Dermis microvascular lymphatic vessel endothelial cell (primary cell): ENCODE results near the gene RNF41. TPM values are rescaled to one million over a fixed set of nuclear protein-coding genes. Genes with fewer than 3 reads are reported as not detected.

ENCODE experiments used
- DNase-seq, 2 donors: peaks; one replicate each; pipeline versions ENCODE4 v3.0.0 to v3.0.0-alpha.2; 2010; ENCODE audit warnings: low read depth in 2 of 2
- total RNA-seq: library from RNA; depleted of rRNA; stranded (reverse); fragments of >200 nt; gene quantifications from 2 replicates; pipeline ENCODE4 v1.2.1, GENCODE V29; 2014

The RNF41 gene
- total RNA-seq, 1 donor from 2014 or later: 61.4 TPM

DNA sequence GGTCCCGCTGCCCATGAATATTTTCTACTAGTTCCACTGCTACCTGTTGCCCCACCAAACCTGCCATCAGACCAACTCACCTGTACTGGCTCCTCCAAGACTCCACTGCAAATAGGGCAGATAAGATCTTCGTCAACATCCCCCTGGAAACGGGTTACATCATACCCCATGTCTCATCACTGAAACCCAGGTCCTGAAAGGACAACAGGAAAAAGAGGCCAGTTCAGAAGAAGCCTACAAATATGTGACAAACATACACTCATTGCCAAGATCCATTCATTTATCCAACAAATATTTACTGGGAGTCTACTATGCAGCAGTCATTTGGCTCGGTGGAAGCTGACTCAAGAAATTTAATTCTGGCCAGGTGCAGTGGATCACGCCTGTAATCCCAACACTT, 7.8 kb downstream of the RNF41 start:
- DNase-seq: no peak

DNA sequence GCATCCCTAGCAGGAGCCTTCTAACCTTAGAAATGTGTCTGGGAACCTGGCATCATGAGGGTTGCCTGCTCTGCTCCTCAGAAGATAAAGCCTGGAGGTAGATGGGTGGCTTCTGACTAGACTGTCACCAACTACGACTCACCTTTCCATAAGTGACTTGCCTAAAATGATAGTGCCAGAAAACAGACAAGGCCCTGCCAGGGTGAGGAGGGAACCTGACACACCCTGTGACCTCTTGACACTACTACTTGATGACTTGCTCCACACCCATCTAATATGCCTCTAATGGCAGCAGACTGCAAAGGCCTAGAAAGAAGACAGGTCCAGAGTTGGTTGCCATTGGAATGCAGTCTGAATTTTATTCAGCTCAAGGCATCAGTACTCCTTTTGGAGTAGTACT, 9.4 kb downstream of the RNF41 start:
- no peak for DNase-seq

DNA sequence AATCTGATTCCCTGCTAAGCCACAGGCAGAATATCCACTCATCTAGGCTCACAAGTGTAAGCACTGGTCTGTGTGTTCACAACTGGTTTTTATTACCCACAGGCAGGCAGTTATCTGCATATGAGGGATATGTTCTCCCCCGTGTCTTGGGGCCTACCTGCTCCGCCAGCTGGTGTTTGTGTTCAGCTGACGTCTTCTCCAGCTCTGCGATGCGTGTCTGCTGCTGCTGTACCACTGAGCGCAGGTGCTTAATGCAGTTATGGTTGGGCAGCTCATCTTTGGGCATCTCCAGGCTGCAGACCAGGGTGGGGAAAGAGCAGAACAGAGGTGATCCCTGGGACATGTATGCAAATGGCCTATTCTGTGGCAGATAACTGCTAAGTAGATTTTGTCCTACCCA, 13.7 kb downstream of the RNF41 start:
- DNase-seq: no peak

DNA sequence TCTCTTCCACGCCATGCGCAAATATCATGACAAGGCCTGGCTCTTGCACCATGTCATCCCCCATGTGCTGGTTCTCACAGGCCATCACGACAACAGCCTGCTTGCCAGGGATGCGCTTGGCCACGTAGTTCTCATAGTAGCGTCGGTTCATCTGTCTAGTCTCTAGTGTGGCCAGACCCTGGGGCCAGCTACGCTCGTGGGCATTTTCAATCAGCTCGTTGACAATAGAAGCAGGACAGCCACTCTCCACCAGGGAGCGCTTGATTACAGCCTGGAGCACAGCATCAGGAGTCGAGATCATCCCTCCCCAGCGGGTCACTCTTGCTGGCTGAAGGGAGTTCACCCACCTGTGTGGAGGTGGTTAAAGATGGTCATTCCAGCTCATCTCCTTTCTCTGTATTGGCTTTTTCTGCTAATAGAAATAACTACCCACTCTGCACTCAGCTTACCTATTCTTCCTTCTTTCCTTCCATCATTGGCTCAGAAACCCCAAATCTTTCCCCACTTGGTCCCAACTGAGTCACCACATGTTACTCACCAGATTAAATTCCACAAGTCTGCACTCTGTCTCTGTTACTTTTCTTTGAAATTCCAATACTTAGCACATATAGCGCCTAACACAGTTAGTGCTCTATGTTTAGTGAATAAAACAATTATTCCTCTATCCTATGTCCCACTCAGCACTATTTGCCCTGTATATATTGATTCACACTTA, 15.1 kb downstream of the RNF41 start:
- DNase-seq: peak; percentile 41 to 70

DNA sequence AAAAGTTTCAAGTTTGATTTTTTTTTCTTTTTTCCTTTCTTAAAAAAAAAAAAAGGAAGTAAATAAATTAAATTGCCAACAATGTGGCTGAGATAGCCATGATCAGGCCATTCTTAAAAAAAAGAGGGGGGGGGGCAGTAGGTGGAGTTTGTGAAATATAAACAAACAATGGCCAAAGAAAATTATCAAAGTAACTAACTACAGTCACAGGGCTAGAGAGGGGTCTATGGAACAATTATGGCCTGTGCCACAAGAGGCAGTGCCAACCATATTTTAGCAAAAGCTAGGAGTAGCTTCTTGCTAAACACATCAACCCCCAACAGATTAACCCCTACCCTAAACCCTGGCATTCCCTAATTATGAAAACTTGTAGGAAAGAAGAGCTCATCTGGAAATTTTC, 16.3 kb downstream of the RNF41 start:
- DNase-seq: peak in 1 of 2 donors; percentile 10

DNA sequence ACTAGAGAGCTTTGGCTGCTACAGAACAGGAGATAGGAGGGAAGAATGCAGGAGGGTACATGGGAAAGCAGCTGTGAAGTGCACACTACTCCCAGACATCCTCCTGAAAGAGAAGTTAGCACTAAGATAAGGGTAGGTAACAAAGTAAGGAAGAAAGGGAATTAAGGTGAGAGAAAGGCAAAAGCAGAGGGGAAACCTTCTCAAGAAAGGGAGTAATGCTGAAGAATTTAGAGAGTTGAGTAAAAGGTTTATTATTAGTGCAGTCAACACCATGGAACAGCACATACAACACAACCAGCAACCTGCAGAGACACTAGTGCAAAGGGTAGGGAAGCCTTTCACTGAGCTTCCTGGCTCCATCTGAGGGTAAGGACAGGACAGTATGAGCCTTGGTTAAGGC, 17.4 kb downstream of the RNF41 start:
- no peak for DNase-seq

DNA sequence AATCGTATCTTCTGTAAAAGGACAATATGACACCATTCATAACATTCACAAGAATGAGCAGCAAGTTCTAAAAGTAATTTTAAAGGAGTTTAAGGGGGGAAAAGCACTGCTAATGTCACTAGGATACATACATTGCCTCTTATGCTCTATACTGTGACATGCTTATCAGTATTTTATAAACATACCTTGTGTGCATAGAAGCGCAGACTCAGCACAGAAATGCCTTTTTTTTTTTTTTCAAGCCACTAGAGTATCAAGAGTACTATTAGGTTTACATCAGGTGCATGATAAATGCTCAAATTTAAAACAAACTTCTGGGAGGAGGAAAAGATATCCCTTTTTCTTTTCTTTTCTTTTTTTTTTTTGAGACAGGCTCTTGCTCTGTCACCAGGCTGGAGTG, 18.9 kb downstream of the RNF41 start:
- no peak for DNase-seq

DNA sequence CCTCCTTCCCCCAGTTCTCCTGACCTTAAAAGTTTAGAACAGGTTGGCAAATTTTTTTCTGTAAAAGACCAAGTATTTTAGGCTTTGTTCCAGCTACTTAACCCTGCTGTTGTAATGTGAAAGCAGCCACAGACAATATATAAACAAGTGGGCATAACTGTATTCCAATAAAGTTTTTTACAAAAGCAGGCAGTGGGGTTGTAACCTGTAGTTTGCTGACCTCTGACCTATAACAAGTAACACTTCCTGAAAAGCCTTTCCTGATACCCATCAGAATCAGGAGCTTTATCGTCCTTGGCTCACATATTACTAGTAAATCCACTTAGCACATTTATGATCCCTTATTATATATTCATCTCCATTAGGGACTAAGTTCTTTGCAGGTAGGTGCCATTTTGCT, 19.4 kb downstream of the RNF41 start:
- DNase-seq: peak in 1 of 2 donors; percentile 20

DNA sequence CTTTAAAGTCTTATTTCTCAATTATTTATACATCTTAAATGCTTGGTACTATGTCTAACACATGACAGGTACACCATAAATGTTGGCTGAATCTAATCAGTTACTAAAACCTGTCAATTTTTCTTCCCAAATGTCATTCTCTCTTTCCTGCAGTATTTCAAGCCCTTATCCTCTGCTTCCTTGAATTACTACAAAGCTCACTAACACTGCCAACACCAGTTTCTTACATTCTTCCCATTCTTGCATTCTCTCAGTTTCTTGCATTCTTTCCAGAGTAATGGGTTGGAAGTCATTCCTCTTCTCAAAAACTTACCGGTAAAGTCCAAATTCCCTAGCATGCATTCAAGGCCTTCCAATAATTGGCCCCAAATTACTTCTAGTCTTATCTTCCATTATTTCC, 22.9 kb downstream of the RNF41 start:
- DNase-seq: peak in 1 of 2 donors; percentile 12

DNA sequence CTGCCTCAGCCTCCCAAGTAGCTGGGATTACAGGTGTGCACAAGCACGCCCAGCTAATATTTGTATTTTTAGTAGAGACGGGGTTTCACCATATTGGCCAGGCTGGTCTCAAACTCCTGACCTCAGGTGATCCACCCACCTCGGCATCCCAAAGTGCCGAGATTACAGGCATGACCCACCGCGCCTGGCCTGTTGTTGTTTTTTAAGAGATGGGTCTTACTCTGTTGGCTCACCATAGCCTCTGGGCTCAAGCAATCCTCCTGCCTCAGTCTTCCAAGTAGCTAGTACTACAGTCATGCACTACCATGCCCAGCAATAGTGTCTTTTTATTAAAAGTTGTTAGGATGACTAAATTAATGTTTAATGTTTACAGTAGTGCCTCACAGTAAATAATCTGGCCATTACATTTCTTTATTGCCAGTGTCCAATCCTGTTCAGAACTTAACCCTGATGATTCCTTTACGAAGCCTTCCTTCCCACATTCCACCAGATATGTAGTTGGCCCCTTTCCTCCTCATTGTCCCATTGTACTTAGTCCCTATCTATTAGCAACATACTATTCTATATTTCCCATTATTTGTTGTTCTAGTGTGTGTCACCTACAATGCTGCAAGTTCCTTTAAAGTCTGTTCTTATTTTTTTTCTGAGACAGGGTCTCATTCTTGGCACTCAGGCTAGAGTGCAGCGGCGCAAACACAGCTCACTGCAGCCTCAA, 23.6 kb downstream of the RNF41 start:
- peak in 1 of 2 donors; percentile 89 for DNase-seq

DNA sequence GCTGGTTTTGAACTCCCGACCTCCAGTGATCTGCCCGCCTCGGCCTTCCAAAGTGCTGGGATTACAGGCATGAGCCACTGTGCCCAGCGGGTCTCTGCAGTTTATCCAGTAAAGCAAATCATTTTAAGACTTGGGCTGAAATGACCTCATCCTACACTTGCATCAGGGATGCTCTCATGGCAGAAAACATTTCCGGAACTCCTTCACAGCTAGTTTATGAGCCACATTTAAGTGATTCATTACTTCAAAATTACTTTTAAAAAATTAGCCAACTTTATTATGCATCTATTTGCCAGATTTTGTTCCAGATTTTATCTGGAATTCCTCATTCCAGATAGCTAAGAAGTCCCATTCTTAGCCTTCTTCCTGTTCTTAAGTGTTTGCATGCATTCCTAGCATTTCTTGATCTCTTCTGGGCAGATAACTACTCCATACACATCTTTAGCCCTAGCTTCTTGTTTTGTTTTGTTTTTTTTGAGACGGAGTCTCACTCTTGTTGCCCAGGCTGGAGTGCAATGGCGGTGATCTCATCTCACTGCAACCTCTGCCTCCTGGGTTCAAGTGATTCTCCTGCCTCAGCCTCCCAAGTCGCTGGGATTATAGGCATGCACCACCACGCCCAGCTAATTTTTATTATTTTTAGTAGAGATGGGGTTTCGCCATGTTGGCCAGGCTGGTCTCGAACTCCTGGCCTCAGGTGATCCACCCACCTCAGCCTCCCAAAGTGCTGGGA, 24.7 kb downstream of the RNF41 start:
- DNase-seq: peak in 1 of 2 donors; percentile 88

DNA sequence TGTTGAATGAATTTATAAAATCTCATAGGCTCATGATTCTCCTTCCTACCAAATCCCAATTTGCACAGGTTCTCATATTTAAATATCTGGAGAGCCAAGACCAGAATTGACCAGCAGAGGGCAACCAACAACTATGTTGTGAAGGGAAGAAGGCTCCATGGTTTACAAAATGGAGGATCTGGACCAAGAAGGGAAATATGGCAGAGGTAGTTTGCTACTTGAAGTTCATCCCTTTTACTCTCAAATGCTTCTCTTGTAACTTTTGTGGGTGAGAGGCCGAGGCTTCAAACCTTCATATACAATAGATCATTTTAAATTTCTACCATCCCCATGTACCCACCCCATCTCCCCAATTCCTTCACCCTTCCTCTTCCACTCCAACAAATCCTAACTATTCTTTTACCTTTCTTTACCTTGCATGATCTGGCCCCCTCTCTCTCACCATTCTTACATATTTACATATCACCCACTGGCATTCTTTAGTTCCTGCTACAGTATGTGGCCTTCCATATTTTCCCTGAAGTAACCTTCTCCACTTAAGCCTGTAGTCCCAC, 28.6 kb downstream of the RNF41 start:
- peak; percentile 83 to 87 for DNase-seq

DNA sequence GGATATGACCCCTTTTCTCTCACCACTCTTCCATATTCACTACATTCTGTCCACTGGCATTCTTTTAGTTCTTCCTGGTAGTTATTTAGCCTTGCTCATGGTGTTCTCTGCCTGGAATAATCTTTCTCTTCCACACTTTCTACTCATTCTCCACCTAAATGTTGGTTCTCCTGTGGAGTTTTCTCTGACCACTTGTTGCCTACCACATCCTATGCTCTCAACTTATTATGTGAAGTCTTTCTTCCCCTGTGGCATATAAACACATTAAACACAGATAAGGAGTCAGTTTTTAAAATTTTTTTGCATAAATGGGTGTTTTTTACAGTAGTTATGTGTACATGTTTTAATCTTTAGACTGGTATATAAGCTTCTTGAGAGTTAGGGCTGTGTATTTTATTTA, 29.1 kb downstream of the RNF41 start:
- DNase-seq: no peak

DNA sequence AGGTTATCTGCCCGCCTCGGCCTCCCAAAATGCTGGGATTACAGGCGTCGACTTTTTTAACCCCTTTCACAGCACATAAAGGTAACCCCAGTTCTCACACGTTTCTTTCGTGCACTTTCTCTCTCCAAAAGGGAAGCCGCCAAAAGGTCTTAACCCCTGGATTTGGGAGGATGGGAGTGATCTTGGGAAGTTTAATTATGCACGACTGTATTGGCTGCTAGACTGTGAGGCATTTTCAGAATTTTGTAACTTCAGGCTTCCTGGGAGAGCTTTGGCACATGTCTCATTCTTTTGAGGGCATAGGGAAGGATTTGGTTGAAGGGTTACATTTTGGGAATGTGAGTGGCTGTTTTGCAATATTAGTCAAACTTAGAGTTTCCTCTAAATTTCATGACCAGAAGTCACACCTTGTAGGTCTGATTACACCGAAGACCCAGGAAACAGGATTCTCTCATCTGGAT, 31.0 kb downstream of the RNF41 start:
- no peak for DNase-seq

DNA sequence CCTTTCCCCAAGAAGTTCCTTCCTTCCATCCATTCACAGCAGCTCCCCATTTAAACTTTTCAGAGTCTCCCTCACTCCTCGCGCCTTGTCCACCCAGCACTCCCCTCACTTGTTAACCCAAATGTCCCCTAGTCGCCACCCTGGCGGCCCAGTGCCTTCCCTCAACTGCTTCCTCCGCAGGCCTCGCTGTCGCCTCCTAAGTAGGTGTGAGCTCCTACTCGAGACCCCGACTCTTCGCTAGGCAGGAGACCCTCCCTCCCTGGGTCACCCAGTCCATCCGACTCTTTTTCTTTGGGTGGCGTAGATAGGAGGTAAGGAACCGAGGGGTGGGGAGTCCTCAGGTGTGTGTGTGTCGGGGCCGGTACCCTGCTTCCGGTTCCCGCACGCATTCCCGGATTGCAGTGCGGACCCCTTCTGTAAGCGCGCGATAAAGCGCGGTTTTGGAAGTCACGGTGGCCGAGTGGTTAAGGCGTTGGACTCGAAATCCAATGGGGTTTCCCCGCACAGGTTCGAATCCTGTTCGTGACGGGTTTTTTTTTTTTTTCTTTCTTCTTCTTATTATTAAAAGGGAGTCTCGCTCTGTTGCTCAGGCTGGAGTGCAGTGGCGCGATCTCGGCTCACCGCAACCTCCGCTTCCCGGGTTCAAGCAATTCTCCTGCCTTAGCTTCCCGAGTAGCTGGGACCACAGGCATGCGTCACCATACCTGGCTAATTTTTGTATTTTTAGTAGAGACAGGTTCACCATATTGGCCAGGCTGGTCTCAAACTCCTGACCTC, 31.6 kb downstream of the RNF41 start:
- peak; percentile 75 to 84 for DNase-seq

DNA sequence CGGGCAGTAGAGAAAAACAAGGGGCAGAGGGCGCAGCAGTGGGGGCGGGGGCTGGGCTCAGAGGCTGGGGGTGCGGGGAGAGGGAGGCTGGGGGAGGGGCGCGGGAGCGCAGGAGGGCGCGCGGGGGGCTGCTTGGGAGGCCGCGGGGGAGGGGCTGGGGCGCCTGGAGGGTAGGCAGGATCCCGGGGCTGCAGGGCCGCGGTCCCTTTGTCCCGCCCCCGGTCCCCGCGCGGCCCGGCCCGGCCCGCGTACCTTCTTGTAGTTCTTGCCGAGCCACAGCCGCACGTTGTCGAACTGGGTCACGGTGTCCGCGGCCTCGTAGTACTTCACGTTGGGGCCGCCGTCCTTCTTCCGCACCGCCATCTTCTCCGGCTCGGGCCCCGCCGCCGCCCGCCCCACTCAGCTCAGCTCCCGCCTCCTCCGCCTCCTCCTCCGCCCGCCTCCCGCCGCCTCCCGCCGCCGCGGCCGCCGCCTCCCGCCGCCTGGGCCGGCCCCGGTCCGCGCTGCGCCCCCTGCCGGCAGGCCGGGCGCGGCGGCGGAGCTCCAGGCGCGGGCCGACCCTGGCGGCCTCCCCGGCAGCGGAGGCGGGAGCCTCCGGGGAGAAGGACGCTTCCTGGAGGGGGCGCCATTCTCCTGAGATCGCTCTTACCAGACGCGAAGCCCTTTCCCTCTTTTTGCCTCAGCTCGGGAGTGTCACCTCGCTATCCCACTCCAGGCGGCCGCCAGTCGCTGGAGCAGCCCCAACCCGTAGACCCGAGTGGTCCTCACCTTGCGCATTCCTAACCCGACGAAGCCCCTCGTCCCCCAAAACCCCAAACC, 32.4 kb downstream of the RNF41 start, which contains the start of gene SMARCC2:
SMARCC2 (minus strand) TSS at position 385 of the 819 bp plus-strand sequence; CDS start at position 363, 22 bp downstream.
- peak; percentile 59 to 89 for DNase-seq

DNA sequence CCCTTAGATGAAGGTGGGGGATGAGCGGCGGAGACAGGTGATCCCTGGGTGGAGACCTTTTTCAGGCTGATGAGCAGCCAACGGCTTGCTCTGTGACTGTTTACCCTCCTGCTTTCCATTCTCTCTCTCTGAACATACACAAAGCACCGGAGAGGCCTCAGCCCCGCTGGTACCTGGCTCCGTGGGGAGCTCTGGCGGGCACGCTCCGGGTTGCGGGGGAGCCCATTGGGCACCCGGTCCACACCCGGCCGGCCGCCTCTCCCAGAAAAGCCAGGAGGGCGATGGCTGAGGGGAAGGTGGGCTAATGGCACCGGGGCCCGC, 33.0 kb downstream of the RNF41 start:
- DNase-seq: no peak

DNA sequence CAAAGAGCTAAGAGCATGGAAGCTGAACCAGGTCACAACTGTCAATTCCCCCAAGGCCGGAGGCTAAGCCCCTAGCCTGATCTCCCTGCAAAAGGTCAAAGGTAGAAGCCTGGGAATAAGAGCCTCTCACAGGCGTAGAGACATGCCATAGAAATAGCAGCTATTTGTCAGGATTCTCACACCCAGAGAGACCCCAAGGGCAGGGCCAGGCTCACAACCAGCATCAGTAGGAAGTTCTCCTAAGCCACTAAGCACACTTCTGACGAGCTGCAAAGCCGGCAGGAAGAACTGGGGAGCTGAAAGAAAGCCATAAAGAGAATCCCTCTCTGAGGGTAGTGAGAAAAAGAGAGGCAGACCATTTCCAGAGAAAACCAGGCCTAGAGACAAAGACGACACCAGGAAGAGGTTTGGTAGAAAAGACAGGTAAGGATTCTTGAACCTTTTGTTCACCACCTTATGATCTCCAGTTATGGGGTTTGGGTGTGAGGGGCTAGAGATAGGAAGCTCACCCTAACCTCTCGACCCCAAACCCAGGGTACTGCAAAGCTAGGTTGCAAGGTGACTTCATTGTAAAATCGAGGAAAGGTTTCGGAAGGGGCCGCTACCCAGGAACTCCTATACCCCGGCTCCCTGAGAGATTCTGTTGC, 33.5 kb downstream of the RNF41 start:
- DNase-seq: no peak

DNA sequence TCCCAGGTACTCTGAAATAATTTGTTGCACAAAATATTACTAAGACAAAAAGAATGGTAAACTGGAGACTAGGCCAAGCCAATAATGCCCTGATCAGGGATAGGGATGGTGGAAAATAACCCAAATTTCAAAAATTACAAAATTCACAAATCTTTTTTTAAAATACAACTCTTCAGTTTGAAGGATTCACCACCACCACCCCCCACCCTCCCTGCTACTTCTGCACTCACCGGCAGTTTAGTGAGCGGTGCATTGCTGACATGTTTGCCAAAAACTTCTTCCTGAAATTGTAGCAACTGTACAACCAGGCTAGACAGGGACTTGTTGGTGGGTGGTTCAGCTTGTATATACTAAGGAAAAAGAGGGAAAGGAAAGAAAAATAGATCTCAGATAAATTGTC, 34.8 kb downstream of the RNF41 start:
- no peak for DNase-seq

DNA sequence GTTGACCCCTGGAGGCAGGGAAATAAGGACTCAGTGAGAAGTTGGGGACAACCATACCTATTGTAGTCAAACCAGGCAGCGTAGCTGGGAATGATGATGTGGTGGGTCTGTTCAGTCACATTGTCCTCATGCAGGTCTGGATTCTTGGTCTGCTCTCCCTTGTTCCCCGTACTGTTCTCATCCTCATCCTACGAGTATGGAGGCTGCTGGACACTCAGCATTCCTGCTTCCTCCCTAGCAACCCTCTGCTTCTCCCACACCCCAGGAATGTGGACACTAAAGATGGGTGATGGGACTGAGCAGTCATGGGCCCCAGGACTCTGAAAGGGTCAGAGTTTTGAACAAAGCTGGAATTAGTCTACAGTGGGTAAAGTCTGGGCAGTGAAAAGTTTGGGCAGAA, 43.4 kb downstream of the RNF41 start:
- DNase-seq: no peak
